BJ (cell line): ENCODE results near the gene PRIMPOL. TPM values are rescaled to one million over a fixed set of nuclear protein-coding genes. Genes with fewer than 3 reads are reported as not detected.

Experiments used
- CTCF ChIA-PET: fragments of 350-600 bp; formaldehyde crosslinking; extraction: SDS; loops from one replicate; lab custom pipeline; 2021; ENCODE audit warnings: antibody characterized with exemption, inconsistent platforms; lab: Yijun Ruan, JAX
- POLR2A ChIA-PET: fragments of 300-600 bp; sonication (Branson Sonifier 250); formaldehyde crosslinking; extraction: SDS; loops from one replicate; lab custom pipeline; 2021; ENCODE audit warnings: antibody characterized with exemption; lab: Charles Lee
- DNase-seq: peaks from one replicate; pipeline ENCODE4 v3.0.0-alpha.2; 2011; ENCODE audit warnings: low read depth
- H3K27me3 ChIP-seq: 2 replicates; pipeline ENCODE4 v1.6.0; 2011; ENCODE audit warnings: low read length; ENCODE audit not compliant: control insufficient read depth, insufficient read depth
- H3K36me3 ChIP-seq: 2 replicates; pipeline ENCODE4 v1.5.1; 2011; ENCODE audit warnings: low read length; ENCODE audit not compliant: control insufficient read depth, insufficient read depth
- H3K4me3 ChIP-seq: 2 replicates; pipeline ENCODE4 v1.5.1; 2011; ENCODE audit warnings: low read depth, mild to moderate bottlenecking, control low read depth, low read length
- polyA plus RNA-seq: library from polyadenylated mRNA; depleted of rRNA; stranded (reverse); fragments of >200 nt; gene quantifications from 2 replicates; pipeline ENCODE4 v1.2.3, GENCODE V29; 2011
- TF ChIP-seq, protein P1 (sequence below): IDR thresholded peaks from 2 replicates; pipeline ENCODE4 v1.5.1; 2011; ENCODE audit warnings: low read depth, mild to moderate bottlenecking, control low read depth, inconsistent platforms, low read length, moderate library complexity; ENCODE audit not compliant: insufficient read depth

The PRIMPOL gene
- polyA plus RNA-seq, 1 experiment: 6.0 TPM

DNA sequence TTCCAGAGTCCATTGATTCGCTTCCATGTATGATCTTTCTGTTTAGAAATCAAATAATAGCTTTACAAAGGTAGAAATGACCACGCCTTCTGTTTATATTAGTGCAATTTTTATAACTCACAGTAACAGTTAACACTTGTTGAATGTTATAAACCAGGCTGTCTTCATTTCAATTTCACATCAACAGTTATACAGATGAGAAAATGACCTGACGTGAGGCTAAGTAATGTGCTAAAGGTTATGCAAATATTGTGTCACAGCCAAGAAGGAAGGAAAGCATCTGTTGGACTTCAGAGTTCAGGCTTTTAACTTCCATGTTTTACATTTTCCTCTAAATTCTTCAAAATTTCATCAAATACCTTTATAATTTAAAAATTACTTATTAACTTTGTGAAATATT is 14.2 kb upstream of the PRIMPOL start:
- no peak for DNase-seq
- Histone ChIP-seq H3K36me3 (peaks cover 10% of the 10 kb centered on the region), H3K4me3 (no peak overlapping the region), H3K27me3 (no peaks in the 10 kb centered on the region)
- TF ChIP-seq, protein P1, sequence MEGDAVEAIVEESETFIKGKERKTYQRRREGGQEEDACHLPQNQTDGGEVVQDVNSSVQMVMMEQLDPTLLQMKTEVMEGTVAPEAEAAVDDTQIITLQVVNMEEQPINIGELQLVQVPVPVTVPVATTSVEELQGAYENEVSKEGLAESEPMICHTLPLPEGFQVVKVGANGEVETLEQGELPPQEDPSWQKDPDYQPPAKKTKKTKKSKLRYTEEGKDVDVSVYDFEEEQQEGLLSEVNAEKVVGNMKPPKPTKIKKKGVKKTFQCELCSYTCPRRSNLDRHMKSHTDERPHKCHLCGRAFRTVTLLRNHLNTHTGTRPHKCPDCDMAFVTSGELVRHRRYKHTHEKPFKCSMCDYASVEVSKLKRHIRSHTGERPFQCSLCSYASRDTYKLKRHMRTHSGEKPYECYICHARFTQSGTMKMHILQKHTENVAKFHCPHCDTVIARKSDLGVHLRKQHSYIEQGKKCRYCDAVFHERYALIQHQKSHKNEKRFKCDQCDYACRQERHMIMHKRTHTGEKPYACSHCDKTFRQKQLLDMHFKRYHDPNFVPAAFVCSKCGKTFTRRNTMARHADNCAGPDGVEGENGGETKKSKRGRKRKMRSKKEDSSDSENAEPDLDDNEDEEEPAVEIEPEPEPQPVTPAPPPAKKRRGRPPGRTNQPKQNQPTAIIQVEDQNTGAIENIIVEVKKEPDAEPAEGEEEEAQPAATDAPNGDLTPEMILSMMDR: no peak
- CTCF ChIA-PET: no interaction called here
- POLR2A ChIA-PET: no interaction called here

GRCh38 chr4:184636144-184636543 is 13.4 kb upstream of the PRIMPOL start:
- H3K27me3 ChIP-seq: no peaks in the 10 kb centered on the region
- no peak overlapping the region for H3K4me3 ChIP-seq
- POLR2A ChIA-PET: no interaction called here
- no peak for DNase-seq
- TF ChIP-seq, protein P1: no peak
- CTCF ChIA-PET: no interaction called here
- H3K36me3 ChIP-seq: peaks cover 10% of the 10 kb centered on the region

DNA sequence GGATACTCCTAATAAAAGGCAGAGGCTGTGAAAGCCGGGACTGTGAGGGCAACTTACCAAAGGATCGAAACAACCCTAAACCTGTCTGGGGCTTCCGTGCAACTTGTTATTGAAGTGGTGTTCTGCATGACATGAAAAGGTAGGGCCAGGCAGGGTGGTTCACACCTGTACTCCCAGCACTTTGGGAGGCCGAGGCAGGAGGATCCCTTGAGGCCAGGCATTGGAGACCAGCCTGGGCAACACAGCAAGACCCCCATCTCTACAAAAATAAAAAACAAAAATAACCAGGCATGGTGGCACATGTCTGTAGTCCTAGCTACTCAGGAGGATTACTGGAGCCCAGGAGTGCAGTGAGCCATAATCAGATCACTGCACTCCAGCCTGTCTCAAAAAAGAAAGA is 12.6 kb upstream of the PRIMPOL start:
- Histone ChIP-seq H3K27me3 (no peaks in the 10 kb centered on the region), H3K36me3 (peaks cover 10% of the 10 kb centered on the region), H3K4me3 (no peak overlapping the region)
- ChIA-PET POLR2A (no interaction called here), CTCF (interaction anchor here (0.7 kb wide), 1 partner anchor 159 kb away, joined by 3 read pairs; no protein-coding TSS in a partner anchor)
- DNase-seq: no peak
- TF ChIP-seq, protein P1: no peak

DNA sequence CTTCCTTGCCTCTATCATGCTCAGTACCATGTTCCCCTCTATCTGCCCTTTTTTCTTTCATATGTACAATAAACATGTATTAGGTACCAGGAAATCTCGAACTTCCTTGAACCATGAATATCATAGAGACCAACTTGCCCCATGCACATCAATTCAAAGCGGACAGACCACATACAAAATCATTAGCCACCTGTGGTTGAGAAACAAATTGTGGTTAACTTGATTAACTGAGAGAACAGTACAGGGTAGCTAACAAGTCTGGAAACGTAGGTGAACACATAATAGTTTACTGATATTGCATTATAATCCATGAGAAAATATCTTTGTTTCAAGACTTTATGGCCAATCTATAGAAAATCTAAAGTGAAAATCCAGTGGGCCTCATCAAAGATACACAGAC is 8.5 kb upstream of the PRIMPOL start:
- TF ChIP-seq, protein P1: no peak
- no peaks in the 10 kb centered on the region for H3K27me3 ChIP-seq
- peaks cover 7% of the 10 kb centered on the region for H3K36me3 ChIP-seq
- ChIA-PET CTCF (no interaction called here), POLR2A (no interaction called here)
- DNase-seq: no peak
- no peak overlapping the region for H3K4me3 ChIP-seq

DNA sequence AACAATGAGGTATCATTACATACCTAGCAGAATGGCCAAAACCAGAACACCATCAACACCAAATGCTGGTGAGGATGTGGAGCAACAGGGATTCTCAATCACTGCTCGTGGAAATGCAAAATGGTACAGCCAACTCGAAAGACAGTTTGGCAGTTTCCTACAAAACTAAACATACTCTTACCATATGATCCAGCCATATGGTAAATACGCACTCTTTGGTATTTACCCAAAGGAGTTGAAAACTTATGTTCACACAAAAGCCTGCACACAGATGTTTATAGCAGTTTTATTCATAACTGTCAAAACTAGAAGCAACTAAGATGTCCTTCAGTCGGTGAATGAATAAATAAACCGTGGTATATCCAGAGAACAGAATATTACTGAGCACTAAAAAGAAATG is 8.1 kb upstream of the PRIMPOL start:
- Histone ChIP-seq H3K27me3 (no peaks in the 10 kb centered on the region), H3K36me3 (peaks cover 7% of the 10 kb centered on the region), H3K4me3 (no peak overlapping the region)
- CTCF ChIA-PET: no interaction called here
- POLR2A ChIA-PET: no interaction called here
- no peak for DNase-seq
- TF ChIP-seq, protein P1: no peak
